GM12878 (cell line): Measurements from ENCODE around the gene EEPD1. TPM values are rescaled to one million over a fixed set of nuclear protein-coding genes. Genes with fewer than 3 reads are reported as not detected.

Experiments used
- ATAC-seq: fragments of 200-7000 bp; cut with Tn5 transposase; 3 replicates; pipeline ENCODE4 v1.9.1; 2020; ENCODE audit warnings: mild to moderate bottlenecking, moderate library complexity
- BruUV-seq: library from RNA; stranded (reverse); fragments of 400-500 nt; replicated peaks from 2 replicates; lab custom pipeline; 2021; lab: Mats Ljungman, UMichigan
- CTCF ChIA-PET: fragments of 300-600 bp; sonication (Branson Sonifier 250); formaldehyde crosslinking; extraction: SDS; loops from one replicate; lab custom pipeline; 2021; ENCODE audit warnings: inconsistent platforms; lab: Yijun Ruan, JAX
- POLR2A ChIA-PET: fragments of 350-600 bp; formaldehyde crosslinking; extraction: SDS; loops from one replicate; lab custom pipeline; 2021; ENCODE audit warnings: inconsistent platforms; lab: Charles Lee
- RAD21 ChIA-PET: fragments of 300-600 bp; sonication (Branson Sonifier 250); formaldehyde crosslinking; loops from one replicate; lab custom pipeline; 2023; ENCODE audit warnings: antibody characterized with exemption; ENCODE audit not compliant: unreplicated experiment; lab: Charles Lee
- SMC1A ChIA-PET: fragments of 300-600 bp; sonication (Branson Sonifier 250); formaldehyde crosslinking; loops from one replicate; lab custom pipeline; 2023; ENCODE audit not compliant: unreplicated experiment, uncharacterized antibody; lab: Charles Lee
- DNase-seq: peaks from one replicate; pipeline ENCODE4 v3.0.0-alpha.2; 2011; ENCODE audit warnings: low read depth, low spot score
- FAIRE-seq: peaks from 3 replicates; lab custom pipeline; 2011; peaks lifted over from hg19 to GRCh38; lab: Jason Lieb, UNC
- H2AFZ ChIP-seq: 2 replicates; pipeline ENCODE4 v1.6.0; 2011; ENCODE audit warnings: low read depth, low read length, control low read depth; ENCODE audit not compliant: control insufficient read depth
- H3K27ac ChIP-seq: 2 replicates; pipeline ENCODE4 v1.5.1; 2011; ENCODE audit warnings: control low read depth; ENCODE audit not compliant: control insufficient read depth, insufficient read depth
- H3K27me3 ChIP-seq, 2 experiments: replicated peaks in 1 of 2; 2 replicates each; pipeline versions ENCODE4 v1.6.0 to v1.6.1; 2011; ENCODE audit warnings: low read length in 1 of 2; ENCODE audit not compliant: control insufficient read depth in 2 of 2, insufficient read depth in 2 of 2
- H3K36me3 ChIP-seq, 2 experiments: 2 replicates each; pipeline ENCODE4 v1.5.1; 2011; ENCODE audit warnings: low read length in 1 of 2; ENCODE audit not compliant: control insufficient read depth in 2 of 2, insufficient read depth in 2 of 2
- H3K4me1 ChIP-seq: 2 replicates; pipeline ENCODE4 v1.6.1; 2011; ENCODE audit warnings: mild to moderate bottlenecking, low read length, moderate library complexity, mixed read lengths; ENCODE audit not compliant: control insufficient read depth, insufficient read depth
- H3K4me2 ChIP-seq: 2 replicates; pipeline ENCODE4 v1.6.0; 2011; ENCODE audit warnings: control low read depth; ENCODE audit not compliant: control insufficient read depth, insufficient read depth
- H3K4me3 ChIP-seq: fragments of 200-600 bp; sonication (generic); 2 replicates; pipeline ENCODE4 v1.5.1; 2016
- H3K79me2 ChIP-seq: 2 replicates; pipeline ENCODE4 v1.6.0; 2011; ENCODE audit warnings: low read length; ENCODE audit not compliant: control insufficient read depth, insufficient read depth
- H3K9ac ChIP-seq: 2 replicates; pipeline ENCODE4 v1.8.0; 2011; ENCODE audit warnings: low read length, control low read depth, mixed read lengths; ENCODE audit not compliant: control insufficient read depth, insufficient read depth
- H3K9me3 ChIP-seq: replicated peaks from 3 replicates; pipeline ENCODE4 v1.5.1; 2011; ENCODE audit warnings: mild to moderate bottlenecking, low read length; ENCODE audit not compliant: control insufficient read depth, insufficient read depth
- H4K20me1 ChIP-seq: 2 replicates; pipeline ENCODE4 v1.6.0; 2011; ENCODE audit not compliant: control insufficient read depth, insufficient read depth
- CHD2 ChIP-seq: IDR thresholded peaks from 2 replicates; pipeline ENCODE4 v1.6.1; 2011; ENCODE audit warnings: low read depth, low read length, improper control_type of control experiment, borderline replicate concordance
- IKZF1 ChIP-seq: fragments of 450-650 bp; conservative IDR thresholded peaks from 2 replicates; pipeline ENCODE4 v1.6.1; 2017; ENCODE audit warnings: antibody characterized with exemption, mild to moderate bottlenecking
- IRF5 ChIP-seq: fragments of 450-650 bp; IDR thresholded peaks from 2 replicates; pipeline ENCODE4 v1.6.1; 2017; ENCODE audit warnings: borderline replicate concordance
- STAT3 ChIP-seq: IDR thresholded peaks from 2 replicates; pipeline ENCODE4 v1.6.1; 2011; ENCODE audit warnings: low read depth, low read length, improper control_type of control experiment
- SUPT20H ChIP-seq: IDR thresholded peaks from 2 replicates; pipeline ENCODE4 v1.6.1; 2011; ENCODE audit warnings: low read depth, mild to moderate bottlenecking, low read length, moderate library complexity, borderline replicate concordance; ENCODE audit not compliant: control insufficient read depth
- WGBS: methylation state at CpG from one replicate; pipeline ENCODE4 v1.1.6; 2016; ENCODE audit warnings: low lambda C conversion rate; ENCODE audit not compliant: insufficient replicate concordance, insufficient coverage; ENCODE audit errors: missing lambda C conversion rate; 5-methylcytosine and 5-hydroxymethylcytosine counted together
- in situ Hi-C: fragments of 300-500 bp; cut with MboI; formaldehyde crosslinking; loops from 9 replicates; pipeline ENCODE4 v1.14.3; 2018; ENCODE audit warnings: mixed read lengths
- intact Hi-C: fragments of 100-400 bp; cut with micrococcal nuclease; formaldehyde crosslinking; loops from one replicate; pipeline ENCODE4 v1.14.2; 2022; ENCODE audit not compliant: unreplicated experiment
- polyA plus RNA-seq, 11 experiments: library from polyadenylated mRNA; depleted of rRNA in 4 of 11; unstranded in 6 of 11; stranded (reverse) in 5 of 11; fragments of >200 nt; fragmentation: Nextera tagmentation in 4 of 11; fragmentation: Illumina TruSeq in 1 of 11; extraction: Ambion mirVana in 4 of 11; extraction: Trizol in 1 of 11; gene quantifications; 1 replicate in 1 of 11; 2 replicates in 10 of 11; pipeline versions ENCODE4 v1.2.1 to v1.2.3, GENCODE V29; 2011 to 2016; ENCODE audit warnings: inconsistent platforms in 2 of 11, missing spikeins in 2 of 11, low read depth in 1 of 11
- total RNA-seq, 4 experiments: library from RNA; depleted of rRNA in 3 of 4; stranded (reverse); fragments of >200 nt in 3 of 4; fragmentation: Illumina TruSeq in 1 of 4; extraction: Trizol in 1 of 4; gene quantifications; 2 replicates each; pipeline versions ENCODE4 v1.2.1 to v1.2.3, GENCODE V29; 2013 to 2021
- TF ChIP-seq, protein P1 (sequence below): IDR thresholded peaks from 2 replicates; pipeline ENCODE4 v1.6.1; 2012; ENCODE audit warnings: low read length, inconsistent platforms

Gene EEPD1
- total and polyA plus RNA-seq, 10 of the 15 experiments (the other 5 are each of a cell fraction or from before 2014, with no cell fraction given) = 0.24 to 2.8 (median 0.86) TPM; not detected in 1

- no peak for DNase-seq
- no peak overlapping the region for H3K9ac ChIP-seq
- ChIA-PET RAD21 (interaction anchor here (0.6 to 2.3 kb wide), 16 partner anchors 8 to 306 kb away, joined by 3 to 14 read pairs (median 4); no protein-coding TSS in a partner anchor), POLR2A (no interaction called here), CTCF (interaction anchor here (0.8 to 6.4 kb wide), 15 partner anchors 8 to 310 kb away, joined by 3 to 86 read pairs (median 6); no protein-coding TSS in a partner anchor), SMC1A (interaction anchor here (0.6 to 9.1 kb wide), 16 partner anchors 9 to 305 kb away, joined by 3 to 68 read pairs (median 4); no protein-coding TSS in a partner anchor)
- no peak overlapping the region for H3K4me3 ChIP-seq
- no peaks in the 10 kb centered on the region for H4K20me1 ChIP-seq
- peak; percentile 43 for ATAC-seq
- intact Hi-C loops (loop anchor here (2.0 to 10.0 kb wide), 2 partner anchors 163 to 565 kb away; no protein-coding TSS in a partner anchor), in situ Hi-C loops (loop anchor here (5.0 to 10.0 kb wide), 2 partner anchors 303 to 365 kb away; no protein-coding TSS in a partner anchor)
- 59% methylated on average over 7 of the region's 7 CpGs for WGBS
- no peaks in the 10 kb centered on the region for H3K9me3 ChIP-seq
- FAIRE-seq = no peak
- H2AFZ ChIP-seq = no peak overlapping the region
- H3K4me2 ChIP-seq = no peak overlapping the region
- no peaks in the 10 kb centered on the region for H3K27me3 ChIP-seq
- H3K4me1 ChIP-seq = peaks cover 12% of the 10 kb centered on the region
- TF ChIP-seq, protein P1, sequence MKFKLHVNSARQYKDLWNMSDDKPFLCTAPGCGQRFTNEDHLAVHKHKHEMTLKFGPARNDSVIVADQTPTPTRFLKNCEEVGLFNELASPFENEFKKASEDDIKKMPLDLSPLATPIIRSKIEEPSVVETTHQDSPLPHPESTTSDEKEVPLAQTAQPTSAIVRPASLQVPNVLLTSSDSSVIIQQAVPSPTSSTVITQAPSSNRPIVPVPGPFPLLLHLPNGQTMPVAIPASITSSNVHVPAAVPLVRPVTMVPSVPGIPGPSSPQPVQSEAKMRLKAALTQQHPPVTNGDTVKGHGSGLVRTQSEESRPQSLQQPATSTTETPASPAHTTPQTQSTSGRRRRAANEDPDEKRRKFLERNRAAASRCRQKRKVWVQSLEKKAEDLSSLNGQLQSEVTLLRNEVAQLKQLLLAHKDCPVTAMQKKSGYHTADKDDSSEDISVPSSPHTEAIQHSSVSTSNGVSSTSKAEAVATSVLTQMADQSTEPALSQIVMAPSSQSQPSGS = no peak
- TF ChIP-seq CHD2 (no peak), IKZF1 (no peak), STAT3 (no peak), IRF5 (no peak), SUPT20H (no peak)
- no peaks in the 10 kb centered on the region for H3K36me3 ChIP-seq
- no peak overlapping the region for H3K27ac ChIP-seq
- BruUV-seq = no TSS peak
- H3K79me2 ChIP-seq = no peaks in the 10 kb centered on the region
Measured at GRCh38 chr7:36289833-36290661, 137.0 kb downstream of the EEPD1 start.
